GM19099 (cell line): ENCODE data around the gene SPTLC2.

Source experiments
- POLR2A ChIP-seq: IDR thresholded peaks from 3 replicates; pipeline ENCODE4 v1.6.1; 2011; ENCODE audit warnings: low read depth; ENCODE audit not compliant: insufficient read length; ENCODE audit errors: extremely low read depth

The SPTLC2 gene

GRCh38 chr14:77638771-77639171 is 22.3 kb upstream of the SPTLC2 start:
- TF ChIP-seq POLR2A, result no peak

- no peak for TF ChIP-seq POLR2A
Measured at GRCh38 chr14:77630111-77630510, 13.7 kb upstream of the SPTLC2 start.

GRCh38 chr14:77625360-77625759 is 8.9 kb upstream of the SPTLC2 start:
- TF ChIP-seq POLR2A, result no peak

GRCh38 chr14:77623201-77623600 is 6.8 kb upstream of the SPTLC2 start:
- TF ChIP-seq POLR2A, result no peak

GRCh38 chr14:77622366-77622961 is 6.0 kb upstream of the SPTLC2 start:
- no peak for TF ChIP-seq POLR2A

- no peak for TF ChIP-seq POLR2A
Measured at GRCh38 chr14:77620222-77620870, 3.9 kb upstream of the SPTLC2 start.

- no peak for TF ChIP-seq POLR2A
Measured at GRCh38 chr14:77618381-77618970, 2.0 kb upstream of the SPTLC2 start.

- TF ChIP-seq POLR2A, result no peak
Measured at GRCh38 chr14:77616133-77616453, 344 bp downstream of the SPTLC2 start.

GRCh38 chr14:77615361-77616132 is 890 bp downstream of the SPTLC2 start:
- no peak for TF ChIP-seq POLR2A

- no peak for TF ChIP-seq POLR2A
Measured at GRCh38 chr14:77613201-77613600, 3.2 kb downstream of the SPTLC2 start.

- no peak for TF ChIP-seq POLR2A
Measured at GRCh38 chr14:77612011-77612620, 4.3 kb downstream of the SPTLC2 start.

GRCh38 chr14:77610553-77610952 is 5.9 kb downstream of the SPTLC2 start:
- no peak for TF ChIP-seq POLR2A

GRCh38 chr14:77609922-77610321 is 6.5 kb downstream of the SPTLC2 start:
- TF ChIP-seq POLR2A, result no peak

- TF ChIP-seq POLR2A, result no peak
Measured at GRCh38 chr14:77607741-77608302, 8.6 kb downstream of the SPTLC2 start.

- TF ChIP-seq POLR2A, result no peak
Measured at GRCh38 chr14:77605392-77605972, 11.0 kb downstream of the SPTLC2 start.
